HG02943 (cell line): ENCODE results near the gene MAT2B.

Experiments used
- ATAC-seq: cut with Tn5 transposase; IDR thresholded peaks from one replicate; pipeline ENCODE4 v1.9.1; 2021; ENCODE audit warnings: mild to moderate bottlenecking, low read depth, moderate library complexity; ENCODE audit not compliant: unreplicated experiment

The MAT2B gene

DNA sequence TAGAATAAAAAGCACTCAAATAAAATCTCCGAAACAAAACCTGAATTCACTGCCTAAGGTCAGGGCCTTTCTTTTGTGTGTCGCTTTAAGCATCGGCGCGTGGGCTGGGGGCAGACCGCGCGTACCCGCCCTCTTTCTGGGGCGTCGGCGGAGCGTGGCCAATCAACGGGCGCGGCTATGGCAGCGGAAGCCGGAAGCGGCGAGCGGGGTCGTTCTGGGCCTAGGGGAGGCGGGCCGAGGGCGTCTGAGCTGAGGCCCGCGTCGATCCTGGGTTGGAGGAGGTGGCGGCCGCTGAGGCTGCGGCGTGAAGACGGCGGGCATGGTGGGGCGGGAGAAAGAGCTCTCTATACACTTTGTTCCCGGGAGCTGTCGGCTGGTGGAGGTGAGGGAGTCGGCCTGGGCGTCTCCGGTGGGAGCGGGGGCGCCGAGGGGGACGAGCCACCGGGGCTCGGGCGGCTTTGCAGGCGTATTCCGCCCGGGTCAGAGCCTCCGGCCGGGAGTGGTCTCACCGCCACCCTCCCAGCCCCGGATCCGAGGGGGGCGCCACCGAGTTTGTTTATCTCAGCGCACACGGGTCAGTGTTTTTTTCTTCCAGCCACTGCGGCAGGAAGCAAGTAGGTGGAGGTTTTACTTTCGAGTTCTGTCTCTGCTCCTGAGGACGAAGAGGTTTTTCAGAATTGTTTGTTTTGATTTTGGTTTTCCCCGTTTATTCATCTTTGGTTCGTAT is at the start of gene MAT2B:
Gene MAT2B (plus strand): TSS at position 252 of the 727 bp plus-strand sequence. CDS start 68 bp downstream, at position 320.
- ATAC-seq = peak; percentile 88

DNA sequence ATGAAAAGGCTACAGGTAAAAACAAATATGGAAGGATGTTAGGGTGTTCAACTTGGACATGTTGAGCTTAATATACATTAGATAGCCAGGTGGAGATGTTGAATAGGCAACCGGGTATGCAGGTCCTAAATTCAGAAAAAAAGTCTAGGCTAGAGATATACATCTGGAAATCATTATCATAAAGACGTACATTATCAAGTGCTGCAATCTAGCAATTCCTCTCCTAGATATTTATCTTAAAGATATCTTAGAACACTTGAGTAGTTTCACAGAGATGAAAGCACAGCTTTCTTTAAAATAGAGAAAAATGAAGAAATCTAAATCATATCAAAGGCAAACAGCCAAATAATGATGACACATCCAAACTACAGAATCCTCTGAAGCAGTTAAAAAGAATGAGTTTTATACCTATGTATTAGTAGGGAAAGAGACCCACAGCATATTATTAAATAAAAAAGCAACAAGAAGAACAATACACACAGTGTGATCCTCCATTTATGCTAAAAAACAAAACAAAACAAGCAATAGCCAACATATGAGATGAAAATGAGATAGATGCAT is 49.3 kb upstream of the MAT2B start:
- no peak for ATAC-seq

DNA sequence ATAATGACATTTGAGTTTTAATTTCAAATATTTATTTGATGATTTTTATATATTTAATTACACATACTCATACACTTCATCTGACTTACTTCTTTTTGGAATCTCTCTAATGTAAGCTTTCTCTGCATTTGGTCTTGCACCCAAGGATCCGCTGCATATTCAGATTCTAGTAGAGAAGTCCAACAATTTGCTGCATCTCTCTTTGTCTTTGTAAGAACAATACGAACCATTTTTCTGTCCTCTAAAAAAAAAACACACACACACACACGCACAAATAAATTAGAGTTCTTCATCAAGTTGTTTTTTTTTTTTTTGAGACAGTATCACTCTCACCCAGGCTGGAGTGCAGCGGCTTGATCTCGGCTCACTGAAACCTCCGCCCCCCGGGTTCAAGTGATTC is 48.6 kb upstream of the MAT2B start:
- ATAC-seq = no peak

DNA sequence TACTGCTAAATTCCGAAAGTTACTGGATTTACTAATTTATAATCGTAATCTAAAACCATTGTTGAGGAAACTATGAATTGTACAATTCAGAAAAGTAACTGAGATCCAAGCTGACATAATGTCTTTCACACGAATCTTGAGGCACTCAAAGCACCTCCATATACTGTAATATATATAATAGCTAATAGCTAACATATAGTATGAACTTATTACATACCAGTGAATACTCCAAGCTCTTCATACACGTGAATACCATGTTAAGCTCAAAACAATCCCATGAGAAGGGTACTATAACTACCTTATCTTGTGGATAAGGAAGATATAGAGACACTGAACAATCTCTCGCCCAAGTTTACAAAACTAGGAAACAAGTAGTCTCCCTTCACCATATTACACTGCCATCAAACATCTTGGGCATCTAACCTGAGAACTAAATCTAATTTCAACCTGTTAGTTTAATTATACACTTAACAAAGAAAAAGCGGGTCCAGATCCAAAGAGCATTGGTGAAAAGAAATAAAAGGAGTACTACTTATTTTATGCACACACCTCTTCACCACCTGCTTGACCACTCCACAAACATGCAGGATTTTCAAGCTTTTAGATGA is 46.5 kb upstream of the MAT2B start:
- ATAC-seq = no peak

DNA sequence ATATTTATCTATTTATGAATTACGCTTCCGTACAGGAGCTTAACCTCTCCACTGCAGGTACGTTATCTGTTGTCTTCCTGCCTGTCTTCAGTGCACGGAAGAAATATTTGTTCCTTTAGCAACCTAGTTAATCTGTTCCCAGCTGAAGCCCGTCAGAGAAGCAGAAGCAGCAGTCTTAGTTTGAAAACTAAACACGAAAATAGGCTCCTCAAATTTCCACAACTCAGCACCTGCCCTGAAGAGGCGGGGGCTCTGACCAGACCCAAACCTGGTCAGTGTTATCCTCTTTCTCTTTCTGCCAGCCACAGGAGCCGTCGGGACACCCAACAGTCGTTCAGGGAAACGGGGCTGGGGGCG is 46.0 kb upstream of the MAT2B start:
- peak; percentile 26 for ATAC-seq

DNA sequence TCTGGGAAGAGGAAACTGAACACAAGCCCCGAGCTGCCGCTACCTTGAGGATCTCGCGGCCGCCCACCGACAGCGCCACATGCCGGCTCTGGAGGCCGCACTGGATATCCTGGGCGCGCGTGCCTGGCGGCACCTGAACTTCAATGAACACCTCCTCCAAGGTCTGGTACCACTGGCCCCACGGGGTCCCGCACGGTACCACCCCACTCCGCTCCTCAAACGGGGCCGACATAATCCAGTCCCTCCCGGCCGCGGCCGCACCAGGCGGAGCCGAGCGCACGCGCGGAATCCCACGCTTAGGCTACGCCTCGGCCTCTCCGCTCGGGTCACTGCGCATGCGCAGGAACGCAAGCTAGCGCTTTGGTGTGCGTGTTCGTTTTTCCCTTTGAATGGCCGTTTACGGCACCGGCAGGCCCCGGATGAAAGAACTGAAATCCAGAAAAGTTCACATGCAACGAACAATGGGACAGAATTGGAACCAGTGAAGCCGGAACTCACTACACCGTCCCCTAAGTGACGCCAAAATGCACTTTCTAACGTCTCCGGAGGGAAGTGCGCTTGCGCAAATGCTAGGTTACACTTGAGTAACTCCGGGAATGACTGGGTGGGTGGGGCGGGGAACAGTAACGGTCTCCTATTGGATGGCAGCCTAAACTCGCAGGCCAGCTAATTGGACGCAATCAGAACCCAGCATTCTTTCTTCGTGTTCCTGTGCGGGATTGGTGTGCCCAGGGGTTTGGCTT is 45.4 kb upstream of the MAT2B start, which contains the start of gene NUDCD2:
Gene NUDCD2 (minus strand): TSS at position 284 of the 743 bp plus-strand sequence. CDS start 52 bp downstream, at position 232.
- ATAC-seq = peak; percentile 80

DNA sequence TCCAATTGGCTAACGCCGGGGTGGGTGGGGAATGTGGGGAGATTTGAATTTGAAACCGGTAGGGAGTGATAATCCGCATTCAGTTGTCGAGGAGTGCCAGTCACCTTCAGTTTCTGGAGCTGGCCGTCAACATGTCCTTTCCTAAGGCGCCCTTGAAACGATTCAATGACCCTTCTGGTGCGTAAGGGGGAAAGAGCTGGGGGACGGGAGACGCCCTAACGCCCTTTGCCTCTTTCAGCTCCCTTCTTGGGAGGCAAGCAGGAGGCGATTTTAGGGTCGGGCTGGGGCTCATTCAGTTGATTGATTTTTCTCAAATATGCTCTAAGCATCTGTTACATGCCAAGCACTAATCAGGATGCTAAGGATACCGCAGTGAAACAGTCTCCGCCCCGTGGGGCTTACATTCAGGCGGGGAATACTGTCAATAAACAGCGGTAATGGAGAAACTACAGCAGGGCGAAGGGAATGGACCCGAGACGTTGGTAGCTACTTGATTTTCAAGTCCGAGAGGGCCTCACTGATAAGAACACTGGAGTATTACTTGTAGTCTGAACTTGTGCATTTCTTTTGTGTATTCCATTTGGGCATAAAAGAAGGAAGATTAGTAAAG is 44.8 kb upstream of the MAT2B start, which contains the start of gene HMMR:
Gene HMMR (plus strand): TSS at position 71 of the 610 bp plus-strand sequence. CDS start 61 bp downstream, at position 132.
- no peak for ATAC-seq

DNA sequence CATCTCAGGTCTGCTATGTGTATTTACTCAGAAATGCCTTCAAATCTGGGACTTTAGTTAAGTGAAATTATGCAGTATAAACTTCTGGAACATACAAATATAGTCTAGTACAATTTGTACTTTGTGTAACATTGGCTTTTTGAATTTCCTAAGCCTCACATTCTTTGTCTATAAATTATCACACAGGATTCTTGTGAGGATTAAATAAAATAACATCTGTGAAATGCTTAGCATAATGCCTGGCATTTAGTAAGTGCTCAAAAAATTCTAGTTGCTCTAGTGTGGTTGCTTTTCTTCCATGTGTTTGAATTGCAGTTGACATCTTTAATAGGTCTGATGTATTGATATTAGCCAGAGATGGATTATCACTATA is 42.4 kb upstream of the MAT2B start:
- ATAC-seq = no peak

DNA sequence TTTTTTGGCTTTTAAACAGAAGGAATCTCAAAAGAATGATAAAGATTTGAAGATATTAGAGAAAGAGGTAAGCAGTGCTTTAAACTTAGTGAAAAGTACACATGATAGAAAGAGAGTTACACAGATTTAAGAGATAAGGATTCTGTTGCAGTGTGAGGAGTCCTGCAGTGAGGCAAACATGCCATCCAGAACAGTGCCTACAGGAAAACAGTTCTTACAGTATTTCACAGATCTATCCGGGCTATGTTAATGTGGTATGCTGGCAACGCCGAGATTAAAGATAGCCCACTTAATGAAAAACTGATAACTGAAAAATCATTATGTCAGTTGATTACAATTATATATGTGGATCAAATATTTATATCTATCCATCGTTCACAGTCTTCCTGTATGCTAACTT is 37.7 kb upstream of the MAT2B start:
- no peak for ATAC-seq

DNA sequence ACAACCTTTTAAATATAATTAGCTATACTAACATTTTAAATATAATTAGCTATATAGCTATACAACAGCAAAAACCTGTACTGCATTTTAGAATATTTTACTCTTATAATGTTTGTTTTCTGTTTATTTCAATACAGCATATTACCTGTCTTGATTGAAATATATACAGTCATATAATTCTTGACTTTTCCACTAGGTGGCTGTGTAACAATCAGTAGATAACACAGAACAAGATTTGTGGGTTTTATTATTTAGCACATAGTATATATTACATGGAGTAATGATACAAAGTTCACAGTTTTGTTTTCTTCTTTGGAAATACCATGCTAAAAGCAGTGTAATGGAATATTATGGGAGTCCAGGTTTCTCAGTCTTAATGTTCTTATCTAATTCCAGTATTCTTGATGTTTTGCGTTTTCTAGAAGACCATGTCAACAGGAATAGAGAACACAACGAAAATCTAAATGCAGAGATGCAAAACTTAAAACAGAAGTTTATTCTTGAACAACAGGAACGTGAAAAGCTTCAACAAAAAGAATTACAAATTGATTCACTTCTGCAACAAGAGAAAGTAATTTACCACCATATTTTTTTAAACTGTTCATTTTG is 31.7 kb upstream of the MAT2B start:
- no peak for ATAC-seq

DNA sequence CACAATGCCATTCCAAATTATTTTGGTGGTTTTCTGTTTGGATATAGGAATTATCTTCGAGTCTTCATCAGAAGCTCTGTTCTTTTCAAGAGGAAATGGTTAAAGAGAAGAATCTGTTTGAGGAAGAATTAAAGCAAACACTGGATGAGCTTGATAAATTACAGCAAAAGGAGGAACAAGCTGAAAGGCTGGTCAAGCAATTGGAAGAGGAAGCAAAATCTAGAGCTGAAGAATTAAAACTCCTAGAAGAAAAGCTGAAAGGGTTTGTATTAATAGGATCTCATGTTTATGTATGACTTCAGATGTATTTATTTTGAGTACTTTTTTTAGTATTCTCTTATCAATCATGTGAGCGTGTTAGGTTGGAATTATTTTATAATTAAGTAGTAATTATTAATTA is 30.0 kb upstream of the MAT2B start:
- no peak for ATAC-seq

DNA sequence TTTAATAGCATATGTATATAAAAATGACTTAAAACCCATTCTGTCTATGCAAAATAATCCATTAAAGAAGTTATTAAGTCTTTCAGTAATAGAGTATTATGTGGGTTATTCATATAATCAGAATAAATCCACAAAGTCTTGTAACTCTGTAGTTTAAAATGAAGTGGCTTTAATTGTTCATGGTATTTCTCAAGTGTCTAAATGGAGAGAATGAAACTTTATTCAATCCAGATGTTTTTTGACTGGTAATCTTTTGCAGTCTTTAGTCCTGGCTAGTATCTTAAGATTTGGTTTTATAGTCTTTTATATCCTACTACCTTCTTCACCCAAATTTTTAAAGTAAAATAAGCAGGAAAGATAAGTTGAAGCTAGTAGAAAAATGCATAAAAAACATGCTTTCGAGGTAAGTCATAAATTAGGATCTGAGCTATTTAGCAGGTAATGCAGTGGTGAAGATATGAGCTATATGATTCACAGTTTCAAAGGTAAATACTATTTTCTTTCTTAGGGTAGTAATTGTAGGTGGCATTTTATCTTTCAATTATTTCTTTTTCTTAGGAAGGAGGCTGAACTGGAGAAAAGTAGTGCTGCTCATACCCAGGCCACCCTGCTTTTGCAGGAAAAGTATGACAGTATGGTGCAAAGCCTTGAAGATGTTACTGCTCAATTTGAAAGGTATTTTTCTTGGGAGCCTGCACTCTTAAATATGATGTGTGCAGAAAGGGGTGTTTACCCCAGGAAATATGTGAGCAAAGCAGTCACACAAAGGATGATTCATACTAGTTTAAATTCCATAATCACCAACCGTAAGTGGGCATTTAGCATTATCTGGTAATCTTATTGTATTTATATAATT is 27.1 kb upstream of the MAT2B start:
- ATAC-seq = no peak

DNA sequence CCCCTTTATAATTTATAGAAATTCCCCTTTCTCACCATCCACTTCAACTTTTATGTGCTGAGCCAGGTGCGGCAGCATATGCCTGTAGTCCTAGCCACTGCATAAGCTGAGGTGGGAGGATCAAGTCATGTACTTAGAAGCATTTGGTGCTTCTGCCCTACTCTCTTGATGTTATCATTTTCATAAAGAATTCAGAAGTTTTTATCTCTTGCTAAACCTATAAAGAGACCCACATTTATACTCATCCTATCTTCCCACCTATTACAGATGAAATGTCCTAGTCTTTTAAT is 26.5 kb upstream of the MAT2B start:
- no peak for ATAC-seq

DNA sequence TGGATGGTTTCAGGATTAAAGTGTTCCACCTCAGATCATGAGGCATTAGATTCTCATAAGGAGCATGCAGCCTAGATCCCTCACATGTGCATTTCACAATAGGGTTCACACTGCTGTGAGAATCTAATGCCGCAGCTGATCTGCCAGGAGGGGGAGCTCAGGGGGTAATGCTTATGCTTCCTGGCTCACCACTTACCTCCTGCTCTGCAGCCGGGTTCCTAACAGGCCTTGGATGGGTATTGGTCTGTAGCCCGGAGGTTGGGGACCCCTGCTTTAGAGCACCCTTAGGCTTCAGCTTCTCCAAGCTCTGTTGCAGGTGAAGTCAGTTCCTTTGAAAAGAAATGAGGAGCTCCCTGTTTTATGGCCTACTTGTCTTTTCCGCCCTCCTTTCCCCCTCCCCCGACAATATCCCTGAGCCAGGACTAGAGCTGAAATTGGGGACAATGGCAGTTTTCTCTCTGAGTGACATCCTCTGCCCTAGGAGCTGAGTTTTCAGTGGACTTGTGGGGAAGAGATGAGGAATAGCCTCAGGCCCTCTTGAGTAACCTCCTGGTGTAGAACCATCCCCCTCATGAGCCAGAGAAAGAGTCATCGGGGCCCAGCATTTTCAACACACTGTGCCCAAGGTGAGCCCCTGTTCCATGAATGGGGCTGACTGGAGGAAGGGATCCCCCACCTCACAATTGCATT is 16.2 kb upstream of the MAT2B start:
- ATAC-seq = no peak

DNA sequence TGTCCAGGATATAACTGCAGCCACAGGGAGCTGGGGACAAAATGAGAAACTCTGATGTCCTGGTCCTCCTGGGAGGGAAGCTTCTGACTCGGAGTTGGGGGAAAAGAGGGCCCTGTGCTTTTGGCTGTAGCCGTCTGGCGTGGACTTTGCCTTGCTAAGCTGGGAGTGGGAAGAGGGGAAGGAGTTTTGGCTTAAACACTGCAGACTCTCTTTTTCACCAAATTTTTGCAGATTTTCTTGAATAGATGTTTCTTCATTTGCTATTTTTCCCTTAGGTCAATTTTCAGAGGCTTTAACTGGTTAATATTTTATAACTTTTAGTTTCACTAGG is 15.7 kb upstream of the MAT2B start:
- no peak for ATAC-seq

DNA sequence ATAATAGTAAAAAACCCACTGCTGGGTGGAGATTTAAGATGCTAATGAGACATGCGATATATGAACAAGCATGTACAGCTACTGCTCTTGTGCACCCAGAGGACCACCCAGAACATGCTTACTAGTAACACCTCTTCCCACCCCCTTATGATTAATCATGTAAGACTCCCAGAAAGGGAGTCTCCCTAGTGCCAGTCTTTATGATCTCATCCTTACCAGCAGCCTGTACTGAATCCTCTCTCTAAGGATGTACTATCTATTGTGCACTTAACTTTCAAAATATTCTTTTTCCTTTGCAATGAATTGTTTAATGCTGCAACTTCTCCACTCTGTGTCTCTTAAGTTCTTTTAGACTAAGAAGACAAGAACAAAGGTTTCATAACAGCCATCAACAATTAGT is 9.1 kb upstream of the MAT2B start:
- no peak for ATAC-seq

DNA sequence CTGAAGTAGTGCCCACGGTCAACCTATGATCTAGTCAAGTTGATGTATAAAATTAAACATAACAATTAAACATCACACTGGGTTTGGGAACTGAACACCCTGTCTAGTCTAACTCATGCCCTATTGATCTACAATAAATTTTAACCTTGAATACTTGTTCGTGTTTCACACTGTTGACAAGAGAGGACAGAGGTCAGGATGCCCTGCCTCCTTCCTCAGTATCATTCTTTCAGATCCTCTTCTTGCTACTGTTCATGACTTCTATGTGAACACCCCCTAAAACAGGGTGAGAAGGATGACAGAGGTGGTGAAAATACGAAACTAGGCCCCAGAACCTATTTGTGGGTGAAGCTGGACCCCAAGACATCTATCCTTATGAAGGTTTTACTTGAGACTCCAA is 8.1 kb upstream of the MAT2B start:
- no peak for ATAC-seq

DNA sequence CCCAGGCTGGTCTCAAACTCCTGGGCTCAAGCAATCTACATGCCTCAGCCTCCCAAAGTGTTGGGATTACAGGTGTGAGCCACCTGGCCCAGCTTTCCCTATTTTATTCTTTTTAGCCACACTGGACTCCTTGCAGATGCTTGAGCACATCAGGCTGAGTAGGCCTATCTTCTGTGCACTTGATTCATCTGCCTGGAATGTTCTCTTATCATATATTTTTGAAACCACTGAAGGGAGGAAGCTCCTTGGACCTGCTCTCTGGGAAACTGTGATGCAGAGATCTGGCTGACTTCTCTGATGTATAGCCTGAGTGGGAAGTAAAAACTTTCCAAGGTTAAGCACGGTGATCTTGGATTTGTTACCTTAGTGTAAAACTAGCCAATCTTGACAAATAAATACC is 6.5 kb upstream of the MAT2B start:
- ATAC-seq = no peak

DNA sequence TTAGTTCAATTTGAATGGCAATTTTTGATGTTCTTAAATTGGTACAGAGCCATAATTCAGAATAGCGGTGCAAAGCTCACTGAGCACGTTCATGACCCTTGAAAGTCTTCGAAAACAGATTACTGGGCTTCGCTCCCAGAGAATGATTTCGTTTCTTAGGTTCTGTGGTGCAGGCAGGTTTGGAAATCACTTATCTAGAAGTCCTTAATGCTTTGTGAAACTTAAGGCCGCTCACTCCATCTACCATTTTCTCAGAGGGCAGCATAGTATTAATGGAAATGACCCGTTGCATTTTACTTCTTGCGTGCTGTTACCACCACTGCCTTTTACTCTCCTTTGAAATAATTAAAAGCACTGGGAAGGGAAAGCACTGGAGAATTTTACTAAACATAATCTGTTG is 2.9 kb upstream of the MAT2B start:
- ATAC-seq = no peak
